ENCODE data around the gene LGALS9B. TPM values are rescaled to one million over a fixed set of nuclear protein-coding genes. Genes with fewer than 3 reads are reported as not detected.
"Not testable (repeated sequence)": the region's sequence is repeated elsewhere in the genome, so short reads cannot be mapped to it uniquely, and the experiment has no call there.

The LGALS9B gene
- total and polyA plus RNA-seq, 8 donors = 0.10 to 0.94 (median 0.16) TPM; not detected in 4

- H3K4me1 ChIP-seq; H3K27ac ChIP-seq; ATAC-seq; intact Hi-C loops (cut with DNase I); H3K36me3 ChIP-seq; DNase-seq; H3K9me3 ChIP-seq; H3K4me3 ChIP-seq; H3K27me3 ChIP-seq: not testable (repeated sequence)
These were observed 5.2 kb downstream of the LGALS9B start for GRCh38 chr17:20462158-20462557.

- ATAC-seq; DNase-seq; H3K36me3 ChIP-seq; H3K27me3 ChIP-seq; H3K9me3 ChIP-seq; H3K27ac ChIP-seq; intact Hi-C loops (cut with DNase I); H3K4me3 ChIP-seq; H3K4me1 ChIP-seq: not testable (repeated sequence)
These were observed 9.4 kb downstream of the LGALS9B start for GRCh38 chr17:20457848-20458381.

GRCh38 chr17:20455106-20455505, 12.2 kb downstream of the LGALS9B start:
- H3K36me3 ChIP-seq; H3K4me3 ChIP-seq; H3K9me3 ChIP-seq; H3K27me3 ChIP-seq; intact Hi-C loops (cut with DNase I); H3K4me1 ChIP-seq; H3K27ac ChIP-seq; ATAC-seq; DNase-seq: not testable (repeated sequence)

GRCh38 chr17:20453820-20454434, 13.4 kb downstream of the LGALS9B start:
- intact Hi-C loops (cut with DNase I); H3K4me1 ChIP-seq; DNase-seq; H3K9me3 ChIP-seq; H3K36me3 ChIP-seq; H3K27ac ChIP-seq; H3K4me3 ChIP-seq; ATAC-seq; H3K27me3 ChIP-seq: not testable (repeated sequence)

GRCh38 chr17:20450852-20451251, 16.5 kb downstream of the LGALS9B start:
- ATAC-seq, DNase-seq: not testable (repeated sequence)

GRCh38 chr17:20447534-20448321, 19.6 kb downstream of the LGALS9B start:
- ATAC-seq; H3K4me1 ChIP-seq; H3K36me3 ChIP-seq; DNase-seq; H3K27me3 ChIP-seq; intact Hi-C loops (cut with DNase I); H3K27ac ChIP-seq; H3K9me3 ChIP-seq; H3K4me3 ChIP-seq: not testable (repeated sequence)

More at GRCh38 chr17:20450852-20451251, 16.5 kb downstream of the LGALS9B start:
- H3K36me3 ChIP-seq; H3K27me3 ChIP-seq; H3K4me3 ChIP-seq; H3K4me1 ChIP-seq; intact Hi-C loops (cut with DNase I); H3K9me3 ChIP-seq; H3K27ac ChIP-seq: not testable (repeated sequence)

- H3K27ac ChIP-seq; H3K36me3 ChIP-seq; H3K4me3 ChIP-seq; H3K4me1 ChIP-seq; H3K27me3 ChIP-seq; DNase-seq; ATAC-seq; intact Hi-C loops (cut with DNase I); H3K9me3 ChIP-seq: not testable (repeated sequence)
These were observed 20.4 kb downstream of the LGALS9B start for GRCh38 chr17:20446895-20447294.

- H3K4me3 ChIP-seq; H3K27me3 ChIP-seq; intact Hi-C loops (cut with DNase I); H3K27ac ChIP-seq; DNase-seq; ATAC-seq; H3K9me3 ChIP-seq; H3K36me3 ChIP-seq; H3K4me1 ChIP-seq: not testable (repeated sequence)
These were observed 22.6 kb downstream of the LGALS9B start for GRCh38 chr17:20444581-20445236.

GRCh38 chr17:20444173-20444572, 23.2 kb downstream of the LGALS9B start:
- peak in 1 of 4 donors; percentile 73 for DNase-seq
- H3K4me3 ChIP-seq; H3K4me1 ChIP-seq; H3K27ac ChIP-seq; H3K9me3 ChIP-seq; intact Hi-C loops (cut with DNase I); ATAC-seq; H3K36me3 ChIP-seq; H3K27me3 ChIP-seq: not testable (repeated sequence)

- intact Hi-C loops (cut with DNase I); ATAC-seq: not testable (repeated sequence)
These were observed 23.7 kb downstream of the LGALS9B start for GRCh38 chr17:20443632-20444031.

GRCh38 chr17:20440665-20441064, 26.7 kb downstream of the LGALS9B start:
- DNase-seq, H3K4me1 ChIP-seq: not testable (repeated sequence)

More at GRCh38 chr17:20443632-20444031, 23.7 kb downstream of the LGALS9B start:
- H3K9me3 ChIP-seq, H3K27ac ChIP-seq, H3K4me1 ChIP-seq, DNase-seq, H3K27me3 ChIP-seq, H3K36me3 ChIP-seq, H3K4me3 ChIP-seq: not testable (repeated sequence)

GRCh38 chr17:20435166-20435565, 32.2 kb downstream of the LGALS9B start:
- H3K4me1 ChIP-seq; DNase-seq; intact Hi-C loops (cut with DNase I); H3K36me3 ChIP-seq; H3K27ac ChIP-seq; H3K4me3 ChIP-seq; ATAC-seq; H3K9me3 ChIP-seq; H3K27me3 ChIP-seq: not testable (repeated sequence)

More at GRCh38 chr17:20440665-20441064, 26.7 kb downstream of the LGALS9B start:
- intact Hi-C loops (cut with DNase I); ATAC-seq; H3K4me3 ChIP-seq; H3K27me3 ChIP-seq; H3K27ac ChIP-seq; H3K9me3 ChIP-seq; H3K36me3 ChIP-seq: not testable (repeated sequence)

- H3K4me1 ChIP-seq; intact Hi-C loops (cut with DNase I); H3K9me3 ChIP-seq; H3K4me3 ChIP-seq; H3K27me3 ChIP-seq; H3K27ac ChIP-seq; H3K36me3 ChIP-seq; DNase-seq; ATAC-seq: not testable (repeated sequence)
These were observed 34.0 kb downstream of the LGALS9B start for GRCh38 chr17:20433382-20433781.

Measured in left lung (tissue), 10 donors.